ENCODE results near the gene TUBB8.
"Not testable (repeated sequence)": the region's sequence is repeated elsewhere in the genome, so short reads cannot be mapped to it uniquely, and the experiment has no call there.

The TUBB8 gene

GRCh38 chr10:13315-13635 is 35.8 kb downstream of the TUBB8 start:
- FAIRE-seq: not testable (repeated sequence)

DNA sequence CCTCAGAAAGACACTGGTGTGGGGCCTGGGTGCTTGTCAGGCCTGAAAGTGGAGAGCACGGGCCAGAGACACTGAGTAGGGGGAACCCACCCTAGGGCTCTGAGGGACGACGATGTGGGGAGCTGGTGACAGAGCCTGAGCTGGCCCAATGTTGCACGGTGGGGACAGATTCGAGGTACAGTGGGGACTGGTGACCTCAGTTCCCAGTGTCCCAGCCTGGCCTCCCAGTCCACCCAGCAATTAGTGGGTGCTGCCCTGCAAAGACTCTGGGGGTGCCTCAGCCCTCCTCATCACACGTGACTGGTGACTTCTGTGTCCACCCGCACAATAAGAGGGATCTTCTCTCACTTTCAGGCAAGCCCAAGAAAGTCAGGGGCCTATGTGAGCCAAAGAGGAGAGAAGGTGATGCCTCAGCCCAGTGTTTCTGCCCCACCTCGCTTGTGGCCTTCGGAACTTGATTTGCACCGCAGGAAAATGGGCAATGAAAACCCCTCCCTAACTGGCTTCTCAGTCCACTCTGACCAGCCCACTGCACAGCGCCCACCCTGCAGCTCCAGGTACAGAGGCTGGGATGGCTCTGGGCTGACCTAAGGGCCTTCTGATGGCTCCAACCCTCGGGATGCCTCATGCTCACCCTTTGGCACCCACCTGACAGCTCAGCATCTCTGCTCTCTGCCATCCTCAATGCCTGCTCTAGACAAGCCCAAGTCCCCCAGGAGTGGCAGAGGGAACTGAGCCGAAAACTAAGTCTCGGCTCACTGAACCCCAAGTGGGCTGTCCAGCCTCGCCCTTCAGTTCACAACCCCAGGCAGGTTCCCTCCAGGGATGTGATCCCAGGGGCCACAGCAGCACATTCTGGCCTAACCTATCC is 36.4 kb downstream of the TUBB8 start:
- not testable (repeated sequence) for FAIRE-seq

- FAIRE-seq: not testable (repeated sequence)
Measured at GRCh38 chr10:11260-11659, 37.8 kb downstream of the TUBB8 start.

DNA sequence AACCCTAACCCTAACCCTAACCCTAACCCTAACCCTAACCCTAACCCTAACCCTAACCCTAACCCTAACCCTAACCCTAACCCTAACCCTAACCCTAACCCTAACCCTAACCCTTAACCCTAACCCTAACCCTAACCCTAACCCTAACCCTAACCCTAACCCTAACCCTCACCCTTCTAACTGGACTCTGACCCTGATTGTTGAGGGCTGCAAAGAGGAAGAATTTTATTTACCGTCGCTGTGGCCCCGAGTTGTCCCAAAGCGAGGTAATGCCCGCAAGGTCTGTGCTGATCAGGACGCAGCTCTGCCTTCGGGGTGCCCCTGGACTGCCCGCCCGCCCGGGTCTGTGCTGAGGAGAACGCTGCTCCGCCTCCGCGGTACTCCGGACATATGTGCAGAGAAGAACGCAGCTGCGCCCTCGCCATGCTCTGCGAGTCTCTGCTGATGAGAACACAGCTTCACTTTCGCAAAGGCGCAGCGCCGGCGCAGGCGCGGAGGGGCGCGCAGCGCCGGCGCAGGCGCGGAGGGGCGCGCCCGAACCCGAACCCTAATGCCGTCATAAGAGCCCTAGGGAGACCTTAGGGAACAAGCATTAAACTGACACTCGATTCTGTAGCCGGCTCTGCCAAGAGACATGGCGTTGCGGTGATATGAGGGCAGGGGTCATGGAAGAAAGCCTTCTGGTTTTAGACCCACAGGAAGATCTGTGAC is 38.7 kb downstream of the TUBB8 start:
- not testable (repeated sequence) for FAIRE-seq
